ENCODE data around the gene PRRT4.

PRRT4 gene

DNA sequence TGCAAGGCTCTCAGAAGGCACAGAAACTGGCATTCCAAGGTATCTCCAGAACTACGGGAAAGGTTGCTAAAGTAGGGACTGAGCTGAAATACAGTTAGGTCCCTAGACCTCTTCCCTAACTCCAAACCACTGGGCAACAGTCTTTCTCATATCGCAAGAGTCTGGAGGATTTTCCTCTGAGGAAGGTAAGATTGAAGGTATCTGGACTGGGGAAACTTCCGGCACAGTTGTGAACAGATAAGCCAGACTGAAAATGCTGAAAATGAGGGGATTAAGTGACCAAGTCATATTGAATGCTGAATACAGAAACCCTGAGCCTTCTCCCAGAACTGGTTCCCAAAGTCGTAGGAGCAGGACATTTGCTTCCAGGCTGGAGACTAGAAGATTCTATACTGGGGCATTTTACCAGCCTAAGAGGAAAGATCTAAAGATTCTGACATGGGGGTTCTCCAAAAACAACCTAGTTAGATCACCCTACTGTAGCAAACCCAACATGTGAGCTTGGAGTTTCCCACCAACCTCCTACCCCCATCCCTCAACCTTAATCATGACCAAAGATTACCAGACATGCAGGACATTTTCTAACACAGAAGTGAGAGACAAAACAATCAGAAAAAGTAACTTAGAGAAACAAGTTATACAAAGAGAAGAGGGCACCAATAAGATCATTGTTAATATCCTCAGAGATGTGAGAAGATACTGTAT, 2.8 kb upstream of the PRRT4 start:
- no peak overlapping the region for H3K4me3 ChIP-seq (replicated peaks; ENCODE audit: low read depth, low read length)
- H3K36me3 ChIP-seq (ENCODE audit: control insufficient read depth, insufficient read depth, low read length) = no peaks in the 10 kb centered on the region
- TF ChIP-seq, protein P1, sequence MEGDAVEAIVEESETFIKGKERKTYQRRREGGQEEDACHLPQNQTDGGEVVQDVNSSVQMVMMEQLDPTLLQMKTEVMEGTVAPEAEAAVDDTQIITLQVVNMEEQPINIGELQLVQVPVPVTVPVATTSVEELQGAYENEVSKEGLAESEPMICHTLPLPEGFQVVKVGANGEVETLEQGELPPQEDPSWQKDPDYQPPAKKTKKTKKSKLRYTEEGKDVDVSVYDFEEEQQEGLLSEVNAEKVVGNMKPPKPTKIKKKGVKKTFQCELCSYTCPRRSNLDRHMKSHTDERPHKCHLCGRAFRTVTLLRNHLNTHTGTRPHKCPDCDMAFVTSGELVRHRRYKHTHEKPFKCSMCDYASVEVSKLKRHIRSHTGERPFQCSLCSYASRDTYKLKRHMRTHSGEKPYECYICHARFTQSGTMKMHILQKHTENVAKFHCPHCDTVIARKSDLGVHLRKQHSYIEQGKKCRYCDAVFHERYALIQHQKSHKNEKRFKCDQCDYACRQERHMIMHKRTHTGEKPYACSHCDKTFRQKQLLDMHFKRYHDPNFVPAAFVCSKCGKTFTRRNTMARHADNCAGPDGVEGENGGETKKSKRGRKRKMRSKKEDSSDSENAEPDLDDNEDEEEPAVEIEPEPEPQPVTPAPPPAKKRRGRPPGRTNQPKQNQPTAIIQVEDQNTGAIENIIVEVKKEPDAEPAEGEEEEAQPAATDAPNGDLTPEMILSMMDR (IDR thresholded peaks at IDR 0.05; ENCODE audit: insufficient read depth, low read length, poor library complexity, severe bottlenecking) = no peak
- no peaks in the 10 kb centered on the region; the same call in 1 of the 2 replicates for H3K27me3 ChIP-seq (replicated peaks; ENCODE audit: control insufficient read depth, insufficient read depth, low read length)
- no peak for DNase-seq (ENCODE audit: extremely low read depth, insufficient read length)

DNA sequence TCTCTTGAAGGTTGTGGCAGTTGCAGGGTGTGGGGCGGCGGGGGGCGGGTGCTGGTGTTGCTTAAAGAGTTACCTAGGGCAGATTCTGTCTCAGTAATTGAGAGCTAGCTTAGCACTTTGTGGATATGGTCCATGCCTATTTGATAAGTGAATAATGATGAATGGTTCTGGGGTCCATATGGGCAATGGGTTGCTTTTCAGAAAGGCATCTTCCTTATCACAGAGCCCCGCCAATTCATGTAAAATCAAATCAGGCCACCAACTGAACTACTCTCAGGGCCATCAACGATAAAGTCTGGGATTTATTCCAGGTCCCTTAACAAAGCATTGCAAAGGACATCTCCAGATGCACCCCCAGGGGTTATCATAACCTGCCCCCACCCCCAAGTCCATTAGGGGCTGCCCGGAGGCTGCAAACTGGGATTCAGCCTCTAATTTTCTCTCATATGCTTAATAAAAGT, 1.8 kb upstream of the PRRT4 start:
- H3K36me3 ChIP-seq (ENCODE audit: control insufficient read depth, insufficient read depth, low read length) = no peaks in the 10 kb centered on the region
- TF ChIP-seq, protein P1 (IDR thresholded peaks at IDR 0.05; ENCODE audit: insufficient read depth, low read length, poor library complexity, severe bottlenecking) = no peak
- no peak for DNase-seq (ENCODE audit: extremely low read depth, insufficient read length)
- H3K4me3 ChIP-seq (replicated peaks; ENCODE audit: low read depth, low read length) = no peak overlapping the region
- no peaks in the 10 kb centered on the region; the same call in 1 of the 2 replicates for H3K27me3 ChIP-seq (replicated peaks; ENCODE audit: control insufficient read depth, insufficient read depth, low read length)

DNA sequence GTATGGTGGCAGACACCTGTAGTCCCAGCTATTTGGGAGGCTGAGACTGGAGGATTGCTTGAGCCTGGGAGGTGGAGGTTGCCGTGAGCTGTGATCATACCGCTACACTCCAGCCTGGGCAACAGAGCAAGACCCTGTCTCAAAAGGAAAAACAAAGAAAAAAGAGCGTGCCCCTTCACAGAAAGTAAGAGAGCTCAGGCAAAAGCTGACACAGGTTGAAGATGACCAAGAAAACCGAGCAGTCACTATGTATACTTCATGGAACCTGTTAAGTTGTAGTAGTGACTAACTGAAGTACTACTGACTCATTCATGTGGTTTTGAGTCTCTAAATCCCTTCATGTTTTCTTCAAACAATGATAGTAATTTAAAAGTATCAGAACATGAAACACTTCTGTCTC, 1.2 kb upstream of the PRRT4 start:
- TF ChIP-seq, protein P1 (IDR thresholded peaks at IDR 0.05; ENCODE audit: insufficient read depth, low read length, poor library complexity, severe bottlenecking) = no peak
- Histone ChIP-seq H3K27me3 (replicated peaks; ENCODE audit: control insufficient read depth, insufficient read depth, low read length) (no peaks in the 10 kb centered on the region; the same call in 1 of the 2 replicates), H3K36me3 (ENCODE audit: control insufficient read depth, insufficient read depth, low read length) (no peaks in the 10 kb centered on the region), H3K4me3 (replicated peaks; ENCODE audit: low read depth, low read length) (no peak overlapping the region)
- no peak for DNase-seq (ENCODE audit: extremely low read depth, insufficient read length)

DNA sequence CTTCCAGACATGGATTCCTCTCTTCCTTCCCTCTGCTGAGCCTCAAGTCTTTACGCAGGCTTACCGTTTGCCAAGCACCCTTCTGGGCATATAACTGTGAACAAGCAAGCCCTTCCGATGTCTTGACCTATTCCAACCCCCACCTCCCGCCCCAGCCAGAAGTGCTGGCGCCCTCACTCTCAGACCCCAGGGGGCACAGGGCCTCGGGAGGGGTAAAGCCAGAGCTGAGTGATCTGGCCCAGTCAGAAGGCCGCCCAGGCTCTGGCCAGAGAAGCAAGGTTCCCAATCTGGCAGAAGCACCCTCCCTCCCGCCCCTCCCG, 1.2 kb downstream of the PRRT4 start:
- TF ChIP-seq, protein P1 (IDR thresholded peaks at IDR 0.05; ENCODE audit: insufficient read depth, low read length, poor library complexity, severe bottlenecking) = no peak
- no peak for DNase-seq (ENCODE audit: extremely low read depth, insufficient read length)
- no peaks in the 10 kb centered on the region; the same call in 1 of the 2 replicates for H3K27me3 ChIP-seq (replicated peaks; ENCODE audit: control insufficient read depth, insufficient read depth, low read length)
- no peak overlapping the region for H3K4me3 ChIP-seq (replicated peaks; ENCODE audit: low read depth, low read length)
- no peaks in the 10 kb centered on the region for H3K36me3 ChIP-seq (ENCODE audit: control insufficient read depth, insufficient read depth, low read length)

DNA sequence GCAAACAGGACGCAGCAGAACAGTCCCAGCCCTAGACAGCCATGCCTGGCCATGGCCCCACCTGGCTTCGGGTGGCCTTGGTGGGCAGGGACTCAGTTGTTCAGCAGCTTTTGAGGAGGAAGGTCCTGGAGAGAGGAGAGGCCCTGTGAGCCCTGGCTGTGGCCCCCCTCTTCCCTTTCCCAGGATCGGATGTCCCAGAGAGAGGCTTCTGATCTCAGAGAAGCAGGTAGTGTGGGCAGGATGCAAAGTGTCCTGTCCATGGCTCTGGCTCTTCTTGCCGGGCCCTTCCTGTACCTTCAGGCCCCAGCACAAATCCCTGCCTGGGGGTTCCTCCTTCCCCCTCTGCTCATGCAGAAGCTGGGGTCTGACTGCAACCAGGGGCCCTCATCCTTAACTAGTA, 1.6 kb downstream of the PRRT4 start:
- TF ChIP-seq, protein P1 (IDR thresholded peaks at IDR 0.05; ENCODE audit: insufficient read depth, low read length, poor library complexity, severe bottlenecking) = no peak
- Histone ChIP-seq H3K27me3 (replicated peaks; ENCODE audit: control insufficient read depth, insufficient read depth, low read length) (no peaks in the 10 kb centered on the region; the same call in 1 of the 2 replicates), H3K4me3 (replicated peaks; ENCODE audit: low read depth, low read length) (no peak overlapping the region), H3K36me3 (ENCODE audit: control insufficient read depth, insufficient read depth, low read length) (no peaks in the 10 kb centered on the region)
- DNase-seq (ENCODE audit: extremely low read depth, insufficient read length) = no peak

All from GM06990 (cell line).